Right lobe of liver (tissue), 4 donors: ENCODE measurements around the gene TTLL6.

Experiments
- CTCF ChIP-seq, 4 donors: fragments of 200-600 bp in 3 of 4; fragments of 450-650 bp in 1 of 4; IDR thresholded peaks; one replicate each; pipeline versions ENCODE4 v1.5.1 to v1.8.0; 2016 to 2022; ENCODE audit warnings: antibody characterized with exemption in 4 of 4, mild to moderate bottlenecking in 2 of 4
- POLR2A ChIP-seq: fragments of 450-650 bp; IDR thresholded peaks from one replicate; pipeline ENCODE4 v1.6.1; 2017; ENCODE audit warnings: antibody characterized with exemption, mild to moderate bottlenecking
- donor health status: DM: no; HTN: no; CAD: no.
- donor health status: DM: no; HTN: no; CAD: no.
- donor health status: DM: no; HTN: yes; CAD: no.

DNA sequence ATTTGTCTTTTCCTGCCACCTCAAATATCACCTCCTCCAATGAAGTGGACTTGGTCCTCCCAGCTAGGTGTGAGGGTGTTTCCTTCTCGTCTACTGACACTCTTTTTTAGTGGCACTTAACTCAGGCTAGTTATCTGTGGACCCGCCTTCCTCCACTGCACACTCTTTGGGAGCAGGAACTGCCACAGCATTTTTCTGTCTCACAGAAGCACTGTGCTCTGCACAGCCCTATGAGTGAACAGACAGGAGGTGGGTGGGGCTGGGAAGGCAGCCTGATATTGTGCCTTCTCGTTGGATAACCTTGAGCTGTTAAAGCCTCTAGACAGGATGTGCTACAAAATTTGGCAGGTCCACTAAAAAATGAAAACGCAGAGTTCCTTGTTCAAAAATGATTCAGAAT, 56.6 kb downstream of the TTLL6 start:
- TF ChIP-seq CTCF (IDR thresholded peaks at IDR 0.05) (no peak), POLR2A (no peak)
